OCI-LY1 (cell line): Measurements from ENCODE around the gene FANCC.

Experiments used
- H2AFZ ChIP-seq: fragments of 200-600 bp; sonication (generic), shearing (Covaris generic); 2 replicates; pipeline ENCODE4 v1.6.0; 2014; ENCODE audit warnings: antibody characterized with exemption, mild to moderate bottlenecking, low read length
- H3F3A ChIP-seq: fragments of 200-600 bp; sonication (generic), shearing (Covaris generic); 2 replicates; pipeline ENCODE4 v1.6.0; 2014; ENCODE audit warnings: mild to moderate bottlenecking, antibody characterized with exemption, low read length, moderate library complexity; ENCODE audit not compliant: insufficient read depth
- H3K27ac ChIP-seq: fragments of 200-600 bp; sonication (generic); 2 replicates; pipeline ENCODE4 v1.5.1; 2014; ENCODE audit warnings: low read length, mixed run types, mild to moderate bottlenecking, low read depth; ENCODE audit not compliant: poor library complexity, severe bottlenecking
- H3K27me3 ChIP-seq: fragments of 200-600 bp; sonication (generic); 2 replicates; pipeline ENCODE4 v1.6.0; 2014; ENCODE audit warnings: antibody characterized with exemption, mild to moderate bottlenecking, low read length, moderate library complexity; ENCODE audit not compliant: insufficient read depth
- H3K36me3 ChIP-seq: fragments of 200-600 bp; sonication (generic); 2 replicates; pipeline ENCODE4 v1.6.1; 2014; ENCODE audit warnings: mild to moderate bottlenecking, antibody characterized with exemption, low read length, moderate library complexity, mixed read lengths; ENCODE audit not compliant: insufficient read depth
- H3K4me1 ChIP-seq: fragments of 200-600 bp; sonication (generic); 2 replicates; pipeline ENCODE4 v1.5.1; 2014; ENCODE audit warnings: mild to moderate bottlenecking, low read length, moderate library complexity; ENCODE audit not compliant: insufficient read depth, severe bottlenecking
- H3K4me2 ChIP-seq: fragments of 200-600 bp; sonication (generic), shearing (Covaris generic); 2 replicates; pipeline ENCODE4 v1.6.1; 2014; ENCODE audit warnings: low read length
- H3K4me3 ChIP-seq: fragments of 200-600 bp; sonication (generic); 2 replicates; pipeline ENCODE4 v1.5.1; 2014; ENCODE audit warnings: low read length, low read depth, mild to moderate bottlenecking, mixed read lengths; ENCODE audit not compliant: poor library complexity, severe bottlenecking
- H3K79me2 ChIP-seq: fragments of 200-600 bp; shearing (Covaris generic); 2 replicates; pipeline ENCODE4 v1.6.1; 2016; ENCODE audit warnings: mixed run types, low read length, mixed read lengths; ENCODE audit not compliant: insufficient read depth
- H3K9ac ChIP-seq: fragments of 200-600 bp; sonication (generic), shearing (Covaris generic); 2 replicates; pipeline ENCODE4 v1.6.1; 2014; ENCODE audit warnings: mild to moderate bottlenecking, low read length, mixed read lengths
- H3K9me2 ChIP-seq: fragments of 200-600 bp; sonication (generic), shearing (Covaris generic); 2 replicates; pipeline ENCODE4 v1.6.1; 2014; ENCODE audit warnings: low read depth, mild to moderate bottlenecking, low read length, mixed read lengths
- H3K9me3 ChIP-seq: fragments of 200-600 bp; shearing (Covaris generic); 2 replicates; pipeline ENCODE4 v1.6.1; 2014; ENCODE audit warnings: low read length, mixed read lengths
- H4K20me1 ChIP-seq: fragments of 200-600 bp; sonication (generic), shearing (Covaris generic); 2 replicates; pipeline ENCODE4 v1.6.0; 2016; ENCODE audit warnings: mild to moderate bottlenecking, low read length; ENCODE audit not compliant: insufficient read depth
- EZH2 ChIP-seq: fragments of 200-600 bp; sonication (generic), shearing (Covaris generic); IDR thresholded peaks from 2 replicates; pipeline ENCODE4 v1.8.0; 2017; ENCODE audit warnings: borderline replicate concordance, mixed run types, mild to moderate bottlenecking, antibody characterized with exemption, low read length, moderate library complexity, mixed read lengths
- TF ChIP-seq, protein P1 (sequence below): fragments of 200-600 bp; sonication (generic), shearing (Covaris generic); IDR thresholded peaks from 2 replicates; pipeline ENCODE4 v1.5.1; 2017; ENCODE audit warnings: mild to moderate bottlenecking, antibody characterized with exemption, low read length, moderate library complexity, mixed read lengths

Gene FANCC

DNA sequence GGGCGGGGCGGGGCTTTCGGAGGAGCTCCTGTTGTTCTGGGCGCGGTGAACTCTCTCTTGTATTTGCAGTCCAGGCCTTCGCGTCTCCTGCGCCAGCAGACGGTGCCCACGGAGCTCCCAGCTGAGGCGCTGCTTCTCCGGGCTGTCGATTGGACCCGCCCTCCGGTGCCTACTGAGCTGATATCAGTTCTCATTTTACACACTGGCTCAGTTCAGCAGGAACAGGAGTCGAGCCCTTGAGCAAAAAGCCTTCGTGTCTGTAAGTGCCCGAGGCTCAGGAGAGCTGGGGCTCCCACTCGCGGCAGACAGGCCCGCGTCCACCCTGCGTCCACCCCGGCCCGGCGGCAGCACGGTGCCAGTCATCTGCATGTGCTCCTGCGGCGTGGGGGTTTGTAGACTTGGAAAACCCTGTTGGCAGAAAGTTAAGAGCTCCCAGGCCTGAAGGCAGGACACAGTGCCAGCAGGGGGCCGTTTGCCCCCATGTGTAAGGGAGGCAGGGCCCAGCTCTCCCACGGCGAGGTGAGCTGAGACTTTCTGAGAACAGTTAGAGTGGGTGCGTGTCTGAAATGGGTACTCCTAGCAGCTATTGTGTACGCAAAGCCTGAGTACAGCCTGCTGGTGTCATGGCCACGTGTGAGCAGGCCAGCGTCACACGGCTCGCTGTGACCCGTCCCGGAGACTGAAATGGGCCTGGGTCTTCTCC, 231.5 kb downstream of the FANCC start:
- Histone ChIP-seq H3K4me3 (no peak overlapping the region), H3K36me3 (peaks cover 28% of the 10 kb centered on the region; the same call in 1 of the 2 replicates), H3K27me3 (no peaks in the 10 kb centered on the region), H3K4me1 (peaks cover 11% of the 10 kb centered on the region), H3K79me2 (no peaks in the 10 kb centered on the region), H3K9me3 (no peaks in the 10 kb centered on the region), H3K9me2 (no peaks in the 10 kb centered on the region), H3K27ac (no peak overlapping the region), H2AFZ (no peak overlapping the region), H4K20me1 (no peaks in the 10 kb centered on the region), H3K9ac (no peak overlapping the region), H3K4me2 (no peak overlapping the region), H3F3A (no peaks in the 10 kb centered on the region)
- no peak for TF ChIP-seq EZH2
- TF ChIP-seq, protein P1, sequence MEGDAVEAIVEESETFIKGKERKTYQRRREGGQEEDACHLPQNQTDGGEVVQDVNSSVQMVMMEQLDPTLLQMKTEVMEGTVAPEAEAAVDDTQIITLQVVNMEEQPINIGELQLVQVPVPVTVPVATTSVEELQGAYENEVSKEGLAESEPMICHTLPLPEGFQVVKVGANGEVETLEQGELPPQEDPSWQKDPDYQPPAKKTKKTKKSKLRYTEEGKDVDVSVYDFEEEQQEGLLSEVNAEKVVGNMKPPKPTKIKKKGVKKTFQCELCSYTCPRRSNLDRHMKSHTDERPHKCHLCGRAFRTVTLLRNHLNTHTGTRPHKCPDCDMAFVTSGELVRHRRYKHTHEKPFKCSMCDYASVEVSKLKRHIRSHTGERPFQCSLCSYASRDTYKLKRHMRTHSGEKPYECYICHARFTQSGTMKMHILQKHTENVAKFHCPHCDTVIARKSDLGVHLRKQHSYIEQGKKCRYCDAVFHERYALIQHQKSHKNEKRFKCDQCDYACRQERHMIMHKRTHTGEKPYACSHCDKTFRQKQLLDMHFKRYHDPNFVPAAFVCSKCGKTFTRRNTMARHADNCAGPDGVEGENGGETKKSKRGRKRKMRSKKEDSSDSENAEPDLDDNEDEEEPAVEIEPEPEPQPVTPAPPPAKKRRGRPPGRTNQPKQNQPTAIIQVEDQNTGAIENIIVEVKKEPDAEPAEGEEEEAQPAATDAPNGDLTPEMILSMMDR: no peak

DNA sequence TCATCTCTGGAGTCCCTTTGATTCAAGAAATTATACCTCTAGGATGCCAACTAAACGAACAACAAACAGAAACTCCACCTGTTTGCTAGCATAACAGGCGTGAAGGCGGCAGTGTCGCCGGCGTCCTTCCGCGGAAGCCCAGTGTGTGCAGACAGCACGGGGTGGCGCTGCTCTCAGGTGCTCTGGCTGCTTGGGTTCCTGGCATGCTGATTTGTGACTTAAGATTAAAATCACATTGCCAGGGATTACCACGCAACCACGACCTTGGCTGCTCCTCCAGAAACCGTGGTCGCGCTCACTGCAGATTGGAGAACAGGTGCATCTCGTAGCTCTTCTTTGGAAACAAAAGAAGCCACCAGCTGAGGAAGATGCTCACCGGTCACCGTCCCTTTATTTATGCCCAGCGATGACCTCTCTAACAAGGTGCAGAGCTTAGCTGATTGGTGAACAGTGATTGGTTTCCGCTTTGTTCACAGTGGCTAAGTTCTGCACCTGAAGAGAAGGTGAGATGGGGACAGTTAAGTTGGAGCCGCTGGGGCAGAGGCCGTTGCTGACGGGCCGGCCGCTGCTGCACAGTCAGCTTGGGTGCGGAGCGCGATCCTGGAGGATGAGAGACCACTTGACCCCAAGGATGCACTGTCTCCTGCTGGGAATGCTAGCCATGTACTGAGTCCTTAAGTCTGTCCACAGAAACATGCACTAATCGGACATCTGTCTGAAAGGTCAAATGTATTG, 232.3 kb downstream of the FANCC start:
- H4K20me1 ChIP-seq: no peaks in the 10 kb centered on the region
- no peak overlapping the region for H3K9ac ChIP-seq
- no peaks in the 10 kb centered on the region for H3K79me2 ChIP-seq
- H3K27ac ChIP-seq: no peak overlapping the region
- no peak overlapping the region for H3K4me3 ChIP-seq
- no peak overlapping the region for H2AFZ ChIP-seq
- H3K36me3 ChIP-seq: peaks cover 32% of the 10 kb centered on the region; the same call in 1 of the 2 replicates
- TF ChIP-seq, protein P1: no peak
- H3K4me1 ChIP-seq: peaks cover 6% of the 10 kb centered on the region
- no peaks in the 10 kb centered on the region for H3K9me3 ChIP-seq
- no peaks in the 10 kb centered on the region for H3K27me3 ChIP-seq
- H3F3A ChIP-seq: no peaks in the 10 kb centered on the region
- H3K9me2 ChIP-seq: no peaks in the 10 kb centered on the region
- no peak overlapping the region for H3K4me2 ChIP-seq

DNA sequence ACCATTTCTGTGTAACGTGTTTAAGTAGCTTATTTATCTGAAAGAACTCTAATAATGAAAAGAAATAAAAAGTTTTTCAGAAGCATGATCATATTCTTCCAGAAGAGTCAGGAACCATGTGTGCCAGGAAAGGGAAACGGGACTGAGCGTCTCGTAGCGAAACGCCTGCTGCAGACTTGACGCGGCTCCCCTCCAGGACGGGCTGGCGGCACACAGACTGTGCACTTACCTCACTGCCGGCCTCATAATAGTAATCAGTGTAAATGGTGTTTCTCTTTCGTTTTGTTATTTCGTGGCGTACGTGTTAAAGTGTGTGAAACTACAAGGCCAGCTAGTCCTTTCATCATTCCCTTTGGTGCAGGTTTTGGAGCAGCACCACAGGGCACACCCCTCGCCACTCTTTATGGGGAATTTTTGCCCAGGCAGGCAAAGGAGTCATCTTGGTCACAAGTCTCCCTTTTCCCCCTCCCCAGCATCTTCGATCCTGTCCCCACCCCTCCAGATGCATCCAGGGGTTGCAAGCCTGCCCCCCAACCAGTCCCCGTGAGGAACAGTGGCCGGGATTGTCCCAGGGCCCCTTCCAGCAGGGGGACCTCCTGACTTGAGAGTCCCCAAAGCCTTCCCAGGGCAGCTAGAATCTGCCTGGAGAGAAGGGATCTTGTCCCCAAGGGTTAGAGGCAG, 233.1 kb downstream of the FANCC start:
- H3K9me3 ChIP-seq: no peaks in the 10 kb centered on the region
- TF ChIP-seq EZH2: no peak
- TF ChIP-seq, protein P1: no peak
- H3K4me1 ChIP-seq: peaks cover 6% of the 10 kb centered on the region
- no peak overlapping the region for H3K9ac ChIP-seq
- no peaks in the 10 kb centered on the region for H3K79me2 ChIP-seq
- peaks cover 32% of the 10 kb centered on the region; the same call in 1 of the 2 replicates for H3K36me3 ChIP-seq
- H3K4me3 ChIP-seq: no peak overlapping the region
- no peak overlapping the region for H2AFZ ChIP-seq
- H3K4me2 ChIP-seq: no peak overlapping the region
- H3K27me3 ChIP-seq: no peaks in the 10 kb centered on the region
- no peaks in the 10 kb centered on the region for H4K20me1 ChIP-seq
- no peak overlapping the region for H3K27ac ChIP-seq
- H3K9me2 ChIP-seq: no peaks in the 10 kb centered on the region
- H3F3A ChIP-seq: no peaks in the 10 kb centered on the region
